ENCODE data around the gene MCC. TPM values are rescaled to one million over a fixed set of nuclear protein-coding genes. Genes with fewer than 3 reads are reported as not detected.

MCC gene
- total RNA-seq, 2 donors from 2014 or later, result 164 to 187 TPM

DNA sequence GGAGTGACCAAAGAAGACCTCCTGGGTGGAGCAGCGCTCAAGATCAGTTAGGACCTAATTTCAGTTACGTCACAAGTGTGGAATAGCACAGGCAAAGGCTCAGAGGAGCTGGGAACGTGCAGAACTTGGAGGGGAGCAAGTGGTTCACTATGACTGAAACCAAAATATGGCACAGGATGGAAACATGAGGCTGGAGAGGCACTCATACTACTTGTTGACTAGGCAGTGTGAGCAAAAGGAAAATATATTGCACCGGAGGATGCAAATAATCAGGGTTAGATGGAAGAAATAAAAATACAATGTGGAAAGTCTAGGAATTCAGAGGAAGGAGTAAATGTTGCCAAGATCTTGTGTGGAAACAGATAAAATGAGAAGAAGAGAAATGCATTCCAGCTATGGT lies 363.3 kb downstream of the MCC start:
- Mint-ChIP-seq H3K27ac (peak overlapping the region; percentile 13), H3K36me3 (ENCODE audit: low read depth) (peaks cover 42% of the 10 kb centered on the region), H3K9me3 (peaks cover 9% of the 10 kb centered on the region), H3K27me3 (ENCODE audit: insufficient read depth) (no peaks in the 10 kb centered on the region), H3K4me3 (no peak overlapping the region), H3K4me1 (peaks cover 45% of the 10 kb centered on the region)
- peaks cover 95% of the 10 kb centered on the region for H3K36me3 ChIP-seq (ENCODE audit: control insufficient read depth, insufficient read depth, low read length)
- H3K4me3 ChIP-seq (ENCODE audit: low read length), result no peak overlapping the region
- H3K9ac ChIP-seq (ENCODE audit: extremely low read depth, low read length, poor library complexity, severe bottlenecking), result no peak overlapping the region
- TF ChIP-seq, protein P1, sequence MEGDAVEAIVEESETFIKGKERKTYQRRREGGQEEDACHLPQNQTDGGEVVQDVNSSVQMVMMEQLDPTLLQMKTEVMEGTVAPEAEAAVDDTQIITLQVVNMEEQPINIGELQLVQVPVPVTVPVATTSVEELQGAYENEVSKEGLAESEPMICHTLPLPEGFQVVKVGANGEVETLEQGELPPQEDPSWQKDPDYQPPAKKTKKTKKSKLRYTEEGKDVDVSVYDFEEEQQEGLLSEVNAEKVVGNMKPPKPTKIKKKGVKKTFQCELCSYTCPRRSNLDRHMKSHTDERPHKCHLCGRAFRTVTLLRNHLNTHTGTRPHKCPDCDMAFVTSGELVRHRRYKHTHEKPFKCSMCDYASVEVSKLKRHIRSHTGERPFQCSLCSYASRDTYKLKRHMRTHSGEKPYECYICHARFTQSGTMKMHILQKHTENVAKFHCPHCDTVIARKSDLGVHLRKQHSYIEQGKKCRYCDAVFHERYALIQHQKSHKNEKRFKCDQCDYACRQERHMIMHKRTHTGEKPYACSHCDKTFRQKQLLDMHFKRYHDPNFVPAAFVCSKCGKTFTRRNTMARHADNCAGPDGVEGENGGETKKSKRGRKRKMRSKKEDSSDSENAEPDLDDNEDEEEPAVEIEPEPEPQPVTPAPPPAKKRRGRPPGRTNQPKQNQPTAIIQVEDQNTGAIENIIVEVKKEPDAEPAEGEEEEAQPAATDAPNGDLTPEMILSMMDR (conservative IDR thresholded peaks at IDR 0.05), result no peak
- H3K27ac ChIP-seq (ENCODE audit: low read depth, low read length), result no peak overlapping the region
- no peaks in the 10 kb centered on the region for H3K9me3 ChIP-seq (ENCODE audit: control insufficient read depth, low read length)
- H3K4me1 ChIP-seq (ENCODE audit: control insufficient read depth, insufficient read depth, low read length), result peaks cover 5% of the 10 kb centered on the region
- WGBS, 2 experiments (ENCODE audit: insufficient coverage in 1 of 2, insufficient read length in 1 of 2), result 94 to 96% methylated on average over 4 of the region's 4 CpGs
- no peaks in the 10 kb centered on the region for H3K27me3 ChIP-seq (ENCODE audit: control insufficient read depth, insufficient read depth, low read length, poor library complexity, severe bottlenecking)
- no peak for DNase-seq

DNA sequence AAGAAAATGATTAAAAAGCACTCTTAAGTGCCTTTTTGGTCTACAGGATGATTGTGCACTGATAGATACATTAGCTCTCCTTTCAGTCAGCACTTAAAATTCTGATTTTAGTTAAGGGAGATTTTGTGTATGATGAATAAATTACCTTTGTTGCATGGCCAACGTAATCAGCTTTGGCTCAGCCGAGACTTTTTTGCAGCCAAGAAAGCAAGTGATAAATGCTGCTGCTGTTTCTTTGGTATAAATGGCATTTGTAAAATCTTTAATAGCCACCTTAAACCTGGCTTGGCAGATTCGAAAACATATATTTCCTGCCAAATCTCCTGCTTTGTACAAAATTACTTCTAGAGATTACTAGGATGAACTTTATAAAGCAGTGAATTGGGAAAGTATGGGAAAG lies 364.0 kb downstream of the MCC start:
- Mint-ChIP-seq H3K4me3 (no peak overlapping the region), H3K4me1 (peaks cover 42% of the 10 kb centered on the region), H3K27ac (no peak overlapping the region), H3K9me3 (peaks cover 7% of the 10 kb centered on the region), H3K27me3 (ENCODE audit: insufficient read depth) (no peaks in the 10 kb centered on the region), H3K36me3 (ENCODE audit: low read depth) (peaks cover 40% of the 10 kb centered on the region)
- Histone ChIP-seq H3K27ac (ENCODE audit: low read depth, low read length) (no peak overlapping the region), H3K4me1 (ENCODE audit: control insufficient read depth, insufficient read depth, low read length) (peaks cover 5% of the 10 kb centered on the region), H3K4me3 (ENCODE audit: low read length) (no peak overlapping the region), H3K9me3 (ENCODE audit: control insufficient read depth, low read length) (no peaks in the 10 kb centered on the region), H3K36me3 (ENCODE audit: control insufficient read depth, insufficient read depth, low read length) (peaks cover 97% of the 10 kb centered on the region), H3K27me3 (ENCODE audit: control insufficient read depth, insufficient read depth, low read length, poor library complexity, severe bottlenecking) (no peaks in the 10 kb centered on the region), H3K9ac (ENCODE audit: extremely low read depth, low read length, poor library complexity, severe bottlenecking) (no peak overlapping the region)
- no peak for DNase-seq
- 93 to 94% methylated on average over 2 to 3 of the region's 3 CpGs for WGBS, 2 experiments (ENCODE audit: insufficient coverage in 1 of 2, insufficient read length in 1 of 2)
- TF ChIP-seq, protein P1 (conservative IDR thresholded peaks at IDR 0.05), result no peak

DNA sequence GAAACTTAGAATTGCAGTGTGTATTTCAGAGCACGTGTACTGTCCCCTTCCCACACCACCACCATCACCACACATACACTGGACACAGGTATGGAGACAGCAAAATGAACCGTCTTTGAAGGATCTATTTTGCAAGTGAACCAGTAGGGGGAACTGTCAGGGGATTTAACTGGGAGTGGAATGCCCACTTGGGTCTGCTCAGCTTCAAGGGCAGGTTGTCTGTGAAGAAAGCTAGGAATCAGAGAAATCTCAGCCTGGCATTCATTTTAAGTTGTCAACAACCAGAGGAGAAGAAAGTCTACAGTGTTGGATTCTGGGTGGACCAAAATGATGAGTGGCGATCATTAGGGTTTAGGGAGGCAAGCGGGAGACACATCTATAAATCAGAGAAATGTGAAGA lies 364.6 kb downstream of the MCC start:
- no peak overlapping the region for H3K27ac Mint-ChIP-seq

More for the DNA sequence above, 364.6 kb downstream of the MCC start:
- WGBS, 2 experiments (ENCODE audit: insufficient coverage in 1 of 2, insufficient read length in 1 of 2), result 80 to 88% methylated on average over 2 to 4 of the region's 4 CpGs
- no peak overlapping the region for H3K27ac ChIP-seq (ENCODE audit: low read depth, low read length)
- TF ChIP-seq, protein P1 (conservative IDR thresholded peaks at IDR 0.05), result peak; percentile 71
- Mint-ChIP-seq H3K9me3 (peaks cover 7% of the 10 kb centered on the region), H3K4me1 (peaks cover 43% of the 10 kb centered on the region), H3K4me3 (no peak overlapping the region), H3K36me3 (ENCODE audit: low read depth) (peaks cover 39% of the 10 kb centered on the region), H3K27me3 (ENCODE audit: insufficient read depth) (no peaks in the 10 kb centered on the region)
- no peak overlapping the region for H3K9ac ChIP-seq (ENCODE audit: extremely low read depth, low read length, poor library complexity, severe bottlenecking)
- H3K4me1 ChIP-seq (ENCODE audit: control insufficient read depth, insufficient read depth, low read length), result peaks cover 5% of the 10 kb centered on the region
- DNase-seq, result peak; percentile 64
- no peaks in the 10 kb centered on the region for H3K27me3 ChIP-seq (ENCODE audit: control insufficient read depth, insufficient read depth, low read length, poor library complexity, severe bottlenecking)
- no peaks in the 10 kb centered on the region for H3K9me3 ChIP-seq (ENCODE audit: control insufficient read depth, low read length)
- peaks cover 97% of the 10 kb centered on the region for H3K36me3 ChIP-seq (ENCODE audit: control insufficient read depth, insufficient read depth, low read length)
- H3K4me3 ChIP-seq (ENCODE audit: low read length), result no peak overlapping the region
